GM18507 (cell line): ENCODE results near the gene RNF13.
"Not testable (repeated sequence)": the region's sequence is repeated elsewhere in the genome, so short reads cannot be mapped to it uniquely, and the experiment has no call there.

Source experiments
- DNase-seq: peaks from one replicate; pipeline ENCODE4 v3.0.0; 2011; ENCODE audit warnings: low read depth; ENCODE audit not compliant: insufficient read length; ENCODE audit errors: extremely low spot score
- FAIRE-seq: peaks from 2 replicates; lab custom pipeline; 2011; peaks lifted over from hg19 to GRCh38; lab: Jason Lieb, UNC

Gene RNF13

GRCh38 chr3:149832086-149832485 is 19.1 kb downstream of the RNF13 start:
- DNase-seq (no peak), FAIRE-seq (no peak)

- DNase-seq (no peak), FAIRE-seq (no peak)
These were observed 20.2 kb downstream of the RNF13 start for GRCh38 chr3:149833241-149833640.

- peak; percentile 33 for FAIRE-seq
These were observed 25.5 kb downstream of the RNF13 start for GRCh38 chr3:149838491-149838890.

GRCh38 chr3:149839469-149839868 is 26.5 kb downstream of the RNF13 start:
- DNase-seq, FAIRE-seq: not testable (repeated sequence)

More at GRCh38 chr3:149838491-149838890, 25.5 kb downstream of the RNF13 start:
- DNase-seq: not testable (repeated sequence)

- no peak for FAIRE-seq
- DNase-seq: no peak
These were observed 26.9 kb downstream of the RNF13 start for GRCh38 chr3:149839896-149840295.

- no peak for DNase-seq
- FAIRE-seq: no peak
These were observed 30.5 kb downstream of the RNF13 start for GRCh38 chr3:149843502-149843901.

GRCh38 chr3:149844091-149844490 is 31.1 kb downstream of the RNF13 start:
- FAIRE-seq: no peak
- DNase-seq: no peak

GRCh38 chr3:149845570-149846244 is 32.7 kb downstream of the RNF13 start:
- no peak for FAIRE-seq
- no peak for DNase-seq

- FAIRE-seq (no peak), DNase-seq (no peak)
These were observed 35.2 kb downstream of the RNF13 start for GRCh38 chr3:149848238-149848637.

- no peak for FAIRE-seq
These were observed 35.7 kb downstream of the RNF13 start for GRCh38 chr3:149848688-149849087.

GRCh38 chr3:149850787-149851584 is 38.0 kb downstream of the RNF13 start:
- DNase-seq (no peak), FAIRE-seq (no peak)

More at GRCh38 chr3:149848688-149849087, 35.7 kb downstream of the RNF13 start:
- DNase-seq: no peak

GRCh38 chr3:149858911-149859310 is 45.9 kb downstream of the RNF13 start:
- no peak for FAIRE-seq
- no peak for DNase-seq

GRCh38 chr3:149860881-149861280 is 47.9 kb downstream of the RNF13 start:
- DNase-seq (no peak), FAIRE-seq (no peak)

- no peak for DNase-seq
- no peak for FAIRE-seq
These were observed 54.5 kb downstream of the RNF13 start for GRCh38 chr3:149867563-149867962.

GRCh38 chr3:149871855-149872254 is 58.8 kb downstream of the RNF13 start:
- DNase-seq (no peak), FAIRE-seq (no peak)

GRCh38 chr3:149872589-149872988 is 59.6 kb downstream of the RNF13 start:
- no peak for FAIRE-seq

GRCh38 chr3:149877668-149878067 is 64.7 kb downstream of the RNF13 start:
- FAIRE-seq: no peak

More at GRCh38 chr3:149872589-149872988, 59.6 kb downstream of the RNF13 start:
- DNase-seq: no peak

GRCh38 chr3:149879872-149880271 is 66.9 kb downstream of the RNF13 start:
- DNase-seq: no peak
- FAIRE-seq: peak; percentile 62

More at GRCh38 chr3:149877668-149878067, 64.7 kb downstream of the RNF13 start:
- DNase-seq: no peak

- FAIRE-seq: no peak
- DNase-seq: no peak
These were observed 68.9 kb downstream of the RNF13 start for GRCh38 chr3:149881879-149882278.

GRCh38 chr3:149883134-149883533 is 70.1 kb downstream of the RNF13 start:
- peak; percentile 18 for FAIRE-seq
- no peak for DNase-seq

- not testable (repeated sequence) for DNase-seq, FAIRE-seq
These were observed 70.8 kb downstream of the RNF13 start for GRCh38 chr3:149883860-149884259.
